Inflammatory macrophage (primary cell): Measurements from ENCODE around the gene PLEKHA7.

Experiments
- DNase-seq, 2 donors: peaks; one replicate each; pipeline ENCODE4 v3.0.0-alpha.2; 2020 to 2022

PLEKHA7 gene

GRCh38 chr11:16801288-16801980 lies 212.8 kb downstream of the PLEKHA7 start:
- no peak for DNase-seq

GRCh38 chr11:16800382-16800781 lies 213.8 kb downstream of the PLEKHA7 start:
- no peak for DNase-seq

GRCh38 chr11:16799890-16800289 lies 214.3 kb downstream of the PLEKHA7 start:
- no peak for DNase-seq

GRCh38 chr11:16799221-16799620 lies 215.0 kb downstream of the PLEKHA7 start:
- peak in 1 of 2 donors; percentile 27 for DNase-seq

- DNase-seq = no peak
These were observed 216.4 kb downstream of the PLEKHA7 start for GRCh38 chr11:16797776-16798175.

GRCh38 chr11:16796311-16796710 lies 217.9 kb downstream of the PLEKHA7 start:
- peak in 1 of 2 donors; percentile 38 for DNase-seq

GRCh38 chr11:16795146-16795545 lies 219.1 kb downstream of the PLEKHA7 start:
- DNase-seq = peak; percentile 78

GRCh38 chr11:16794047-16794818 lies 220.0 kb downstream of the PLEKHA7 start:
- DNase-seq = no peak

- DNase-seq = no peak
These were observed 220.7 kb downstream of the PLEKHA7 start for GRCh38 chr11:16793511-16793910.

GRCh38 chr11:16793009-16793408 lies 221.2 kb downstream of the PLEKHA7 start:
- no peak for DNase-seq

GRCh38 chr11:16792426-16792825 lies 221.8 kb downstream of the PLEKHA7 start:
- no peak for DNase-seq

- peak; percentile 90 to 91 for DNase-seq
These were observed 222.8 kb downstream of the PLEKHA7 start for GRCh38 chr11:16791191-16791961.

- DNase-seq = no peak
These were observed 223.6 kb downstream of the PLEKHA7 start for GRCh38 chr11:16790486-16791190.

- DNase-seq = no peak
These were observed 224.4 kb downstream of the PLEKHA7 start for GRCh38 chr11:16789560-16790485.

GRCh38 chr11:16789063-16789420 lies 225.2 kb downstream of the PLEKHA7 start:
- no peak for DNase-seq

- DNase-seq = peak; percentile 73 to 78
These were observed 225.8 kb downstream of the PLEKHA7 start for GRCh38 chr11:16788141-16789062.

- DNase-seq = no peak
These were observed 227.0 kb downstream of the PLEKHA7 start for GRCh38 chr11:16787035-16787742.

GRCh38 chr11:16786131-16786530 lies 228.1 kb downstream of the PLEKHA7 start:
- DNase-seq = no peak

- DNase-seq = peak; percentile 76 to 80
These were observed 228.6 kb downstream of the PLEKHA7 start for GRCh38 chr11:16785520-16786128.
